ENCODE results near the gene MPL.

- no peak for TF ChIP-seq CTCF (optimal IDR thresholded peaks at IDR 0.05 in 1 of 3, IDR thresholded peaks at IDR 0.05 in 1 of 3, conservative IDR thresholded peaks at IDR 0.05 in 1 of 3; ENCODE audit: extremely low read depth in 1 of 3, insufficient read depth in 2 of 3, low read length in 3 of 3)
- TF ChIP-seq EZH2 (IDR thresholded peaks at IDR 0.05; ENCODE audit: low read length): no peak
Observed at GRCh38 chr1:43322506-43322905, 15.1 kb upstream of the MPL start.

Measured in keratinocyte (primary cell).